Spleen (tissue), 11 donors: Measurements from ENCODE around the gene HERPUD2. TPM values are rescaled to one million over a fixed set of nuclear protein-coding genes. Genes with fewer than 3 reads are reported as not detected.
"Not testable (repeated sequence)": the region's sequence is repeated elsewhere in the genome, so short reads cannot be mapped to it uniquely, and the experiment has no call there.

ENCODE experiments used
- DNase-seq: peaks from one replicate; pipeline ENCODE4 v3.0.0-alpha.2; 2020
- H3K27ac ChIP-seq, 8 donors: fragments of 200-600 bp; sonication (generic) in 7 of 8; 1 replicate in 4 of 8; 2 replicates in 4 of 8; pipeline versions ENCODE4 v1.5.0 to v1.8.0; 2016 to 2021; ENCODE audit warnings: inconsistent platforms in 4 of 8, mild to moderate bottlenecking in 4 of 8, moderate library complexity in 1 of 8
- H3K27me3 ChIP-seq, 7 donors: fragments of 200-600 bp; sonication (generic) in 6 of 7; replicated peaks in 1 of 7; 1 replicate in 4 of 7; 2 replicates in 3 of 7; pipeline versions ENCODE4 v1.5.0 to v1.8.0; 2016 to 2021; ENCODE audit warnings: inconsistent platforms in 3 of 7, mild to moderate bottlenecking in 1 of 7
- H3K36me3 ChIP-seq, 6 donors: fragments of 200-600 bp; sonication (generic) in 5 of 6; 1 replicate in 4 of 6; 2 replicates in 2 of 6; pipeline versions ENCODE4 v1.5.0 to v1.8.0; 2016 to 2021; ENCODE audit warnings: inconsistent platforms in 2 of 6
- H3K4me1 ChIP-seq, 6 donors: fragments of 200-600 bp; sonication (generic) in 5 of 6; 1 replicate in 3 of 6; 2 replicates in 3 of 6; pipeline versions ENCODE4 v1.5.0 to v1.8.0; 2016 to 2021; ENCODE audit warnings: inconsistent platforms in 3 of 6
- H3K4me3 ChIP-seq, 8 donors: fragments of 200-600 bp; sonication (generic) in 7 of 8; 1 replicate in 4 of 8; 2 replicates in 4 of 8; pipeline versions ENCODE4 v1.5.0 to v1.8.0; 2016 to 2021; ENCODE audit warnings: inconsistent platforms in 4 of 8, mild to moderate bottlenecking in 4 of 8, moderate library complexity in 2 of 8
- H3K9me3 ChIP-seq, 8 donors: fragments of 200-600 bp; sonication (generic) in 7 of 8; 1 replicate in 4 of 8; 2 replicates in 4 of 8; pipeline versions ENCODE4 v1.5.0 to v1.8.0; 2016 to 2021; ENCODE audit warnings: inconsistent platforms in 4 of 8
- CTCF ChIP-seq, 11 experiments: fragments of 200-600 bp in 7 of 11; fragments of 450-650 bp in 4 of 11; sonication (generic) in 4 of 11; IDR thresholded peaks in 8 of 11; conservative IDR thresholded peaks in 3 of 11; 1 replicate in 7 of 11; 2 replicates in 4 of 11; pipeline versions ENCODE4 v1.4.0 to v1.8.0; 2016 to 2021; ENCODE audit warnings: antibody characterized with exemption in 11 of 11, inconsistent platforms in 4 of 11, mild to moderate bottlenecking in 1 of 11
- POLR2A ChIP-seq, 3 donors: fragments of 450-650 bp; IDR thresholded peaks; one replicate each; pipeline ENCODE4 v1.5.1; 2017; ENCODE audit warnings: antibody characterized with exemption in 3 of 3, mild to moderate bottlenecking in 1 of 3
- POLR2AphosphoS5 ChIP-seq, 3 donors: sonication (generic); formaldehyde crosslinking; IDR thresholded peaks; one replicate each; pipeline ENCODE4 v1.5.1; 2017; ENCODE audit warnings: antibody characterized with exemption in 3 of 3
- WGBS, 5 donors: extraction: QIAGEN DNeasy Blood & Tissue Kit in 3 of 5; methylation state at CpG; one replicate each; pipeline versions ENCODE4 v1.1.5 to v1.1.7; 2013 to 2018; 5-methylcytosine and 5-hydroxymethylcytosine counted together
- intact Hi-C: fragments of 100-400 bp; cut with DNase I; formaldehyde crosslinking; loops from one replicate; pipeline ENCODE4 v1.15.0; 2023; ENCODE audit warnings: low total_unique reads
- polyA plus RNA-seq, 3 donors: library from polyadenylated mRNA; stranded (reverse); fragments of 200-250 nt; gene quantifications; one replicate each; pipeline ENCODE4 v1.2.1, GENCODE V29; 2013
- total RNA-seq, 7 donors: library from RNA; depleted of rRNA in 3 of 7; stranded (reverse); fragments of >200 nt in 3 of 7; fragmentation: NEBNext Ultra II Directional in 4 of 7; extraction: Animal tissue kit (Norgen Biotek cat#: 25700) in 4 of 7; gene quantifications; one replicate each; pipeline versions ENCODE4 v1.1.0 to v1.2.1, GENCODE V29; 2016 to 2021
- donor health status: healthy with polysubstance abuse.
- donor health status: DM: no; HTN: no; CAD: no; lungs with moderate emphysema.
- donor health status: DM: no; HTN: no; CAD: no.
- donor health status: Bipolar disorder and iron deficiency.
- donor health status: healthy.
- donor health status: DM: no; HTN: no; CAD: no.
- donor health status: DM: yes; HTN: yes; CAD: no.

The HERPUD2 gene
- total and polyA plus RNA-seq, 10 donors: 11.1 to 46.6 (median 31.7) TPM

- H3K36me3 ChIP-seq: peaks cover 0 to 12% (median 0%) of the 10 kb centered on the region in 6 donors
- H3K27ac ChIP-seq: peak overlapping the region in 7 of 8 donors; percentile 30 to 100 (median 96)
- peaks cover 45 to 88% (median 83%) of the 10 kb centered on the region in 6 donors for H3K4me1 ChIP-seq
- TF ChIP-seq CTCF (IDR thresholded peaks at IDR 0.05 in 8 of 11, conservative IDR thresholded peaks at IDR 0.05 in 3 of 11) (no peak), POLR2AphosphoS5 (IDR thresholded peaks at IDR 0.05) (peak in 1 of 3 donors; percentile 30)
- peak overlapping the region; percentile 16 to 93 (median 71) for H3K4me3 ChIP-seq
- no peaks in the 10 kb centered on the region for H3K27me3 ChIP-seq
- 50 to 61% (median 58%) methylated on average over 6 of the region's 6 CpGs for WGBS, 5 donors
- H3K9me3 ChIP-seq: no peaks in the 10 kb centered on the region
- peak; percentile 77 for DNase-seq
- intact Hi-C loops: no loop called here
Observed at GRCh38 chr7:35691827-35692307, 3.1 kb downstream of the HERPUD2 start.

GRCh38 chr7:35691366-35691765 lies 3.6 kb downstream of the HERPUD2 start:
- Histone ChIP-seq H3K4me1 (peaks cover 45 to 86% (median 80%) of the 10 kb centered on the region in 6 donors), H3K9me3 (no peaks in the 10 kb centered on the region), H3K4me3 (peak overlapping the region in 7 of 8 donors; percentile 19 to 93 (median 75)), H3K36me3 (peaks cover 0 to 9% (median 0%) of the 10 kb centered on the region in 6 donors), H3K27ac (peak overlapping the region in 7 of 8 donors; percentile 30 to 100 (median 96)), H3K27me3 (no peaks in the 10 kb centered on the region)
- 24 to 69% (median 48%) methylated on average over 1 of the region's 1 CpG for WGBS, 5 donors
- intact Hi-C loops: no loop called here
- no peak for DNase-seq
- TF ChIP-seq POLR2A (IDR thresholded peaks at IDR 0.05) (no peak), POLR2AphosphoS5 (IDR thresholded peaks at IDR 0.05) (no peak), CTCF (IDR thresholded peaks at IDR 0.05 in 8 of 11, conservative IDR thresholded peaks at IDR 0.05 in 3 of 11) (no peak)

- intact Hi-C loops, H3K9me3 ChIP-seq, DNase-seq, H3K27me3 ChIP-seq: not testable (repeated sequence)
- Histone ChIP-seq H3K27ac (peak overlapping the region in 7 of 8 donors; percentile 2 to 100 (median 96)), H3K4me1 (peaks cover 45 to 78% (median 73%) of the 10 kb centered on the region in 6 donors), H3K4me3 (peak overlapping the region in 6 of 8 donors; percentile 4 to 93 (median 78)), H3K36me3 (peaks cover 0 to 13% (median under 1%) of the 10 kb centered on the region in 6 donors)
- WGBS, 5 donors: 53 to 61% (median 59%) methylated on average over 10 of the region's 10 CpGs
Observed at GRCh38 chr7:35690614-35691013, 4.3 kb downstream of the HERPUD2 start.

- H3K27me3 ChIP-seq: no peaks in the 10 kb centered on the region
- no peaks in the 10 kb centered on the region for H3K9me3 ChIP-seq
- DNase-seq: no peak
- no peak overlapping the region for H3K4me3 ChIP-seq
- intact Hi-C loops: no loop called here
- H3K36me3 ChIP-seq: peaks cover 0 to 32% (median 8%) of the 10 kb centered on the region in 6 donors
- no peak overlapping the region for H3K27ac ChIP-seq
- WGBS, 5 donors: 94 to 99% (median 97%) methylated on average over 5 of the region's 5 CpGs
- peaks cover 26 to 58% (median 50%) of the 10 kb centered on the region in 6 donors for H3K4me1 ChIP-seq
- TF ChIP-seq CTCF (IDR thresholded peaks at IDR 0.05 in 8 of 11, conservative IDR thresholded peaks at IDR 0.05 in 3 of 11) (no peak), POLR2A (IDR thresholded peaks at IDR 0.05) (no peak), POLR2AphosphoS5 (IDR thresholded peaks at IDR 0.05) (no peak)
Observed at GRCh38 chr7:35685781-35686180, 9.2 kb downstream of the HERPUD2 start.
